Thyroid gland (tissue), 4 donors: Measurements from ENCODE around the gene SNRNP70. TPM values are rescaled to one million over a fixed set of nuclear protein-coding genes. Genes with fewer than 3 reads are reported as not detected.

ENCODE experiments used
- DNase-seq, 2 donors: peaks; one replicate each; pipeline ENCODE4 v3.0.0-alpha.2; 2019
- H3K27ac ChIP-seq, 3 donors: fragments of 200-600 bp; sonication (generic); 1 replicate in 2 of 3; 2 replicates in 1 of 3; pipeline ENCODE4 v1.5.1; 2016 to 2019; ENCODE audit warnings: mild to moderate bottlenecking in 1 of 3, moderate library complexity in 1 of 3
- H3K27me3 ChIP-seq: fragments of 200-600 bp; sonication (generic); one replicate; pipeline ENCODE4 v1.5.1; 2019
- H3K36me3 ChIP-seq, 2 donors: fragments of 200-600 bp; sonication (generic); one replicate each; pipeline ENCODE4 v1.5.1; 2016 to 2019
- H3K4me1 ChIP-seq, 2 donors: fragments of 200-600 bp; sonication (generic); one replicate each; pipeline ENCODE4 v1.5.1; 2017 to 2019
- H3K4me3 ChIP-seq, 3 donors: fragments of 200-600 bp; sonication (generic); replicated peaks in 1 of 3; 1 replicate in 2 of 3; 2 replicates in 1 of 3; pipeline ENCODE4 v1.5.1; 2016; ENCODE audit warnings: mild to moderate bottlenecking in 1 of 3
- H3K9me3 ChIP-seq: fragments of 200-600 bp; sonication (generic); one replicate; pipeline ENCODE4 v1.5.1; 2017
- POLR2A ChIP-seq, 2 donors: fragments of 450-650 bp; IDR thresholded peaks; one replicate each; pipeline ENCODE4 v1.6.1; 2017; ENCODE audit warnings: antibody characterized with exemption in 2 of 2, mild to moderate bottlenecking in 2 of 2, moderate library complexity in 1 of 2
- WGBS, 2 donors: methylation state at CpG; one replicate each; pipeline ENCODE4 v1.1.5; 2017; 5-methylcytosine and 5-hydroxymethylcytosine counted together
- intact Hi-C: fragments of 100-400 bp; cut with DNase I; formaldehyde crosslinking; loops from one replicate; pipeline ENCODE4 v1.15.1; 2023
- small RNA-seq: library from RNA; depleted of rRNA; stranded (forward); fragments of <200 nt; gene quantifications from one replicate; pipeline ENCODE3, GENCODE V24; 2016
- total RNA-seq, 4 donors: library from RNA; depleted of rRNA; stranded (reverse); fragments of >200 nt; gene quantifications; one replicate each; pipeline ENCODE4 v1.2.3, GENCODE V29; 2016
- TF ChIP-seq, protein P1 (sequence below), 6 experiments: fragments of 200-600 bp in 3 of 6; fragments of 450-650 bp in 3 of 6; sonication (generic) in 3 of 6; IDR thresholded peaks; one replicate each; pipeline ENCODE4 v1.5.1; 2016 to 2019; ENCODE audit warnings: antibody characterized with exemption in 6 of 6, mild to moderate bottlenecking in 2 of 6, inconsistent platforms in 1 of 6, moderate library complexity in 1 of 6

Gene SNRNP70
- total RNA-seq, 4 donors from 2014 or later = 253 to 388 (median 305) TPM

DNA sequence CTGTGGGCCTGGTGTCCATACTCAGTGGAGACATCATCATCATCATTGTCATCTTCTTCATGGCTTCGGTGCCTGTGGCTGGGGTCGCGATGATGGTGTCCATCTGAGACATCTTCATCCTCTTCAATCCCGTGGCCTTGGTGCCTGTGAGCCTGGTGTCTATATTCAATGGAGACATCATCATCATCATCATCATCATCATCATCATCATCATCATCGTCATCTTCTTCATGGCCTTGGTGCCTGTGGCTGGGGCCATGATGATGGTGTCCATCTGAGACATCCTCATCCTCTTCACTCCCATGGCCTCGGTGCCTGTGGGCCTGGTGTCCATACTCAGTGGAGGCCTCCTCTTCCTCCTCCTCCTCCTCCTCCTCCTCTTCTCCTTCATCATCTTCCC, 69.0 kb downstream of the SNRNP70 start:
- TF ChIP-seq, protein P1, sequence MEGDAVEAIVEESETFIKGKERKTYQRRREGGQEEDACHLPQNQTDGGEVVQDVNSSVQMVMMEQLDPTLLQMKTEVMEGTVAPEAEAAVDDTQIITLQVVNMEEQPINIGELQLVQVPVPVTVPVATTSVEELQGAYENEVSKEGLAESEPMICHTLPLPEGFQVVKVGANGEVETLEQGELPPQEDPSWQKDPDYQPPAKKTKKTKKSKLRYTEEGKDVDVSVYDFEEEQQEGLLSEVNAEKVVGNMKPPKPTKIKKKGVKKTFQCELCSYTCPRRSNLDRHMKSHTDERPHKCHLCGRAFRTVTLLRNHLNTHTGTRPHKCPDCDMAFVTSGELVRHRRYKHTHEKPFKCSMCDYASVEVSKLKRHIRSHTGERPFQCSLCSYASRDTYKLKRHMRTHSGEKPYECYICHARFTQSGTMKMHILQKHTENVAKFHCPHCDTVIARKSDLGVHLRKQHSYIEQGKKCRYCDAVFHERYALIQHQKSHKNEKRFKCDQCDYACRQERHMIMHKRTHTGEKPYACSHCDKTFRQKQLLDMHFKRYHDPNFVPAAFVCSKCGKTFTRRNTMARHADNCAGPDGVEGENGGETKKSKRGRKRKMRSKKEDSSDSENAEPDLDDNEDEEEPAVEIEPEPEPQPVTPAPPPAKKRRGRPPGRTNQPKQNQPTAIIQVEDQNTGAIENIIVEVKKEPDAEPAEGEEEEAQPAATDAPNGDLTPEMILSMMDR (IDR thresholded peaks at IDR 0.05) = no peak
- no peak for TF ChIP-seq POLR2A (IDR thresholded peaks at IDR 0.05)
- no peaks in the 10 kb centered on the region for H3K27me3 ChIP-seq
- intact Hi-C loops = loop anchor here (5.0 kb wide), 2 partner anchors 37 to 43 kb away; partner anchors contain the start of genes C19orf73 and PPFIA3
- no peaks in the 10 kb centered on the region for H3K9me3 ChIP-seq
- DNase-seq = no peak
- peaks cover 10 to 22% of the 10 kb centered on the region in 2 donors for H3K4me1 ChIP-seq
- WGBS, 2 donors = 89 to 92% methylated on average over 6 of the region's 6 CpGs
- H3K36me3 ChIP-seq = no peaks in the 10 kb centered on the region
- H3K27ac ChIP-seq = no peak overlapping the region
- H3K4me3 ChIP-seq = no peak overlapping the region

DNA sequence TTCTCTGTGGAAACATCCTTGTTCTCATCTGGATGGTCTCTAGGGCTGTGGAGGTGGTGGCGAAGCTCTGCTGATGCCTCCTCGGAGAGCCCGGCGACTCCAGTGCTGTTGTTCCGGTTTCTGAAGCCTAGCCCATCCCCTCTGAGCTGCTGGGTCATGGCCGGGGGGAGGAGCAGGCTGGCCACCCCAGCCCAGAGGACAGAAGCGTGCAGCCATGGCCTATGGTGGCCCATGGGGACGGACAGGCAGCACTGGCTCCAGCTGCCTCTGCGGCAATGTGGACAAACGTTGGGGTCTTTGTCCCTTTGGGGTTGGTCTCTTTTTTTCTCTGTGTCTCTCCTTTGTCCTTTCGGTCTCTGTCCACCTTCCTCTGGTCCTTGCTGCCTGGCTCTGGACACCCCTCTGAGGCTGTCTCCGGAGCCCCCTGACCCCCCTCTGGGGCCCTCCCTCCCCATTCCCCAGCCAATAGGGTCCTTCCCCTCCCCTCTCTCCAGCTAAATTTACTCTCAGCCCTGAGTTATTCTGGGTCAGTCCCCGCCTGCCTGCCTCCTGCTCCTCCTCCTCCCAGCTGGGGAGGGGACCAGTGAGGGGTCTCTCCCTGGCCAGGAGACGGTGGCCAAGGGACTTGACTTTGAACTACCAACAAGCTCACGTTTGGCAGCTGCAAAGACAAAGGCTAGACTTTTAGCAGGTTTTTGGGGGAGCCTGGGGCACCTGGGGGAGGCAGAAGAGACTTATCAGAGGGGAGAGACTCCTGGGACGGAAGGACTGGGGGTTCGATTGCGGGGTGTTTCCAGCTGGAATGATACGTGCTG, 70.0 kb downstream of the SNRNP70 start, which contains the start of gene HRC:
Gene HRC, minus strand, starts transcription at position 392 of the 815 bp plus-strand sequence. Its CDS starts 159 bp downstream, at position 233.
- Histone ChIP-seq H3K4me3 (no peak within 1 kb of the TSS), H3K27ac (peak within 1 kb of the TSS in 2 of 3 donors; percentile 24 to 28), H3K27me3 (no peaks in the 10 kb centered on the region), H3K4me1 (peaks cover 4 to 22% of the 10 kb centered on the region in 2 donors), H3K36me3 (no peaks in the 10 kb centered on the region), H3K9me3 (no peaks in the 10 kb centered on the region)
- TF ChIP-seq, protein P1 (IDR thresholded peaks at IDR 0.05) = no peak
- no peak for TF ChIP-seq POLR2A (IDR thresholded peaks at IDR 0.05)
- 58 to 63% methylated on average over 17 to 19 of the region's 19 CpGs for whole genome bisulfite sequencing, 2 donors
- DNase-seq = no peak
- intact Hi-C loops = no loop called here

DNA sequence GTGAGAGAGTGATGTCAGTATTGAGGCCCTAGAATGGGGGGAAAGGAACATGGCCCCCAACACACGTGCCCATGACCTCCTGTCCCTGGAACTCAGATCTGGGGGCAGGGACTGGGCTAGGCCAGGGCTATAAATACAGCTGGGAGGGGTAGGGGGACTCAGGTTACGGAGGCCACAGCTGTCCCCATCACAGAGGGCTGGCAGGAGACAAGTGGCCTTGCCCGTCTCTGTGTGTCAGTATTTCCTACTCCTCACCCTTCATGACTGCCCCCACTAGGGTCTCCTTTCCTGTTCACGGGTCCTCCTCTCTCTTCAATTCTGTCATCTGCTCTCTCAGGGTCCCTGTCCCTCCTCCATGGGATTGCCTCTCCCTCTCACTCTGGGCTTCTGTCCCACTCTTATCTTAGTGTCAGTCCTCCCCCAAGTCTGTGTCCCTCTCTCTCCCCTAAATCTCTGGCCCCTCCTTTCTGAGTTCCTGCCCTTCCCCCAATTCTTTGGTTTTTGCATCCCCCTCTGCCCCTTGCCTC, 70.6 kb downstream of the SNRNP70 start:
- no peak for DNase-seq
- Histone ChIP-seq H3K36me3 (no peaks in the 10 kb centered on the region), H3K27ac (peak overlapping the region in 2 of 3 donors; percentile 17 to 28), H3K4me3 (no peak overlapping the region), H3K27me3 (no peaks in the 10 kb centered on the region), H3K4me1 (peaks cover 4 to 20% of the 10 kb centered on the region in 2 donors), H3K9me3 (no peaks in the 10 kb centered on the region)
- intact Hi-C loops = no loop called here
- 64 to 77% methylated on average over 4 of the region's 4 CpGs for WGBS, 2 donors
- TF ChIP-seq POLR2A (IDR thresholded peaks at IDR 0.05) = no peak
- TF ChIP-seq, protein P1 (IDR thresholded peaks at IDR 0.05) = no peak

DNA sequence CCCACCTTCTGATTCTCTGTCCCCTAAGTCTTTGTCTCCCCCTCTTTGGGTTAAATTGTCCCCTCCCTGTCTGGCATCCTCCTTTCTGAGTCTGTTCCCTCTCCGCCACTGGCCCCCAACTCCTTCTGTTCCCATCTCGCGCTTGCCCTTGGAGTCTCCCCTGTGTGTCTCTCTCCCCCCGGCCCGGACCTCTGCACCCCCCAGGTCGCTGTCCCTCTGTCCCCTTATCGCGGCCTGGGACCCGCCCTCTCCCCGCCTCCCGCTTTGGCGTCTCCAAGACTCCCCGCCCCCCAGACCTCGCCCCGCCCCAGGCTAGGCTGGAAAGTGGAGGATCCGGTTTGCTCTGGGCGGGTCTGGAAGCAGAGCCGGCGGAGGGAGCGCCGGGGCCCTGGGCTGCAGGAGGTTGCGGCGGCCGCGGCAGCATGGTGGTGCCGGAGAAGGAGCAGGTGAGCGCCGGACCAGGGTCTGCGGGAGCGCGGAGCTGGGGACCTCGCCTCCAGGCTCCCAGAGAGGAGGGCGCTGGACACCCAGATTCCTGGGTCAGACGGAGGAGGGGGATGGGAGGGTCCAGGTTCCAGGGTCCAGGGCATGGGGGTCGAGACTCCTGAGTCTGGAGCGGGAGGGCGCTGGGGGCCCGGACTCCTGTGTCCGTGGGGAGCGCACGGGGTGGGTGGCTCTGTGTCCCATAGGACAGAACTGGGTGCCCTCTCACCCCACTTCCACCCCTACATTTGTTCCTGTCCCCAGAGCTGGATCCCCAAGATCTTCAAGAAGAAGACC, 72.4 kb downstream of the SNRNP70 start, which contains the start of gene TRPM4:
Gene TRPM4, plus strand, starts transcription at position 348 of the 780 bp plus-strand sequence. Its CDS starts 75 bp downstream, at position 423.
- peak; percentile 96 to 97 for DNase-seq
- TF ChIP-seq, protein P1 (IDR thresholded peaks at IDR 0.05) = no peak
- peak; percentile 2 to 88 for TF ChIP-seq POLR2A (IDR thresholded peaks at IDR 0.05)
- H3K4me1 ChIP-seq = peaks cover 6 to 21% of the 10 kb centered on the region in 2 donors
- intact Hi-C loops = no loop called here
- 1 to 2% methylated on average over 14 to 15 of the region's 41 CpGs for WGBS, 2 donors
- H3K27me3 ChIP-seq = no peaks in the 10 kb centered on the region
- no peaks in the 10 kb centered on the region for H3K9me3 ChIP-seq
- no peaks in the 10 kb centered on the region for H3K36me3 ChIP-seq
- H3K4me3 ChIP-seq = peak within 1 kb of the TSS; percentile 66 to 93 (median 82)
- H3K27ac ChIP-seq = peak within 1 kb of the TSS; percentile 55 to 84 (median 82)

Small RNA genes within 50 kb of the gene (small RNA-seq; reads per million reads assigned to genes)
- gene RN7SL708P = not detected

Other genes with a start within 250 kb of the SNRNP70 start
- 10 to 100 TPM; 11.9 to 46.8 (median 22.2) TPM for gene HSD17B14, start 249.0 kb upstream of the SNRNP70 start, total RNA-seq
- gene PLEKHA4, start 216.8 kb upstream of the SNRNP70 start, total RNA-seq = 10 to 100 TPM; 15.2 to 21.8 (median 19.0) TPM
- gene PPP1R15A, start 213.0 kb upstream of the SNRNP70 start, total RNA-seq = 10 to 100 TPM; 18.7 to 31.7 (median 24.2) TPM
- gene TULP2, start 186.7 kb upstream of the SNRNP70 start, total RNA-seq = under 1 TPM in 1 of 4 donors, not detected in 3; 0.27 TPM
- 100 to 1,000 TPM; 267 to 424 (median 371) TPM for gene NUCB1, start 185.1 kb upstream of the SNRNP70 start, total RNA-seq
- gene DHDH, start 151.8 kb upstream of the SNRNP70 start, total RNA-seq = not detected
- 10 to 100 TPM; 28.2 to 74.4 (median 41.2) TPM for gene BAX, start 130.6 kb upstream of the SNRNP70 start, total RNA-seq
- over 10,000 TPM in 1 of 4 donors, 1,000 to 10,000 TPM in 3; 5,748 to 12,335 (median 7,175) TPM for gene FTL, start 120.1 kb upstream of the SNRNP70 start, total RNA-seq
- 10 to 100 TPM; 17.9 to 33.2 (median 23.9) TPM for gene GYS1, start 92.1 kb upstream of the SNRNP70 start, total RNA-seq
- 100 to 1,000 TPM in 3 of 4 donors, 10 to 100 TPM in 1; 80.5 to 131 (median 118) TPM for gene RUVBL2, start 91.6 kb upstream of the SNRNP70 start, total RNA-seq
- not detected for gene LHB, start 68.4 kb upstream of the SNRNP70 start, total RNA-seq
- not detected for gene CGB3, start 61.1 kb upstream of the SNRNP70 start, total RNA-seq
- gene CGB2, start 53.6 kb upstream of the SNRNP70 start, total RNA-seq = not detected
- gene CGB1, start 48.6 kb upstream of the SNRNP70 start, total RNA-seq = not detected
- gene CGB5, start 41.6 kb upstream of the SNRNP70 start, total RNA-seq = under 1 TPM in 1 of 4 donors, not detected in 3; 0.56 TPM
- gene CGB8, start 36.3 kb upstream of the SNRNP70 start, total RNA-seq = not detected
- not detected for gene CGB7, start 27.7 kb upstream of the SNRNP70 start, total RNA-seq
- under 1 TPM in 1 of 4 donors, not detected in 3; 0.33 TPM for gene NTF4, start 20.6 kb upstream of the SNRNP70 start, total RNA-seq
- gene KCNA7, start 12.8 kb upstream of the SNRNP70 start, total RNA-seq = not detected
- 10 to 100 TPM; 10.5 to 17.7 (median 13.8) TPM for gene LIN7B, start 28.9 kb downstream of the SNRNP70 start, total RNA-seq
- 10 to 100 TPM in 1 of 4 donors, 1 to 10 TPM in 3; 1.7 to 13.4 (median 6.1) TPM for gene C19orf73, start 33.7 kb downstream of the SNRNP70 start, total RNA-seq
- gene PPFIA3, start 34.1 kb downstream of the SNRNP70 start, total RNA-seq = 1 to 10 TPM; 4.6 to 7.4 (median 5.3) TPM
- gene HRC, start 69.9 kb downstream of the SNRNP70 start, total RNA-seq = 1 to 10 TPM; 1.1 to 4.1 (median 2.1) TPM
- 10 to 100 TPM; 18.4 to 36.4 (median 26.1) TPM for gene TRPM4, start 72.3 kb downstream of the SNRNP70 start, total RNA-seq
- gene SLC6A16, start 239.7 kb downstream of the SNRNP70 start, total RNA-seq = 1 to 10 TPM in 2 of 4 donors, under 1 TPM in 2; 0.24 to 7.8 (median 1.4) TPM
- 1 to 10 TPM; 2.1 to 9.7 (median 5.4) TPM for gene CD37, start 250.0 kb downstream of the SNRNP70 start, total RNA-seq